Inflammatory macrophage treated with lipopolysaccharide for 4 hours (primary cell): ENCODE data around the gene ZNF486.
A peak's percentile ranks its signal among the peaks of the same experiment; 100 is the strongest.
"Not testable (repeated sequence)": the region's sequence is repeated elsewhere in the genome, so short reads cannot be mapped to it uniquely, and the experiment has no call there.

Experiments used
- DNase-seq: peaks from one replicate; pipeline ENCODE4 v3.0.0-alpha.2; 2020

The ZNF486 gene

GRCh38 chr19:20167020-20167644 is at the start of gene ZNF486:
Gene ZNF486 (plus strand): TSS chr19:20167214. CDS start chr19:20167331, 117 bp downstream.
- peak; percentile 89 for DNase-seq

GRCh38 chr19:20118064-20118839 is 48.8 kb upstream of the ZNF486 start:
- DNase-seq, result not testable (repeated sequence)

- no peak for DNase-seq
These were observed 42.1 kb upstream of the ZNF486 start for GRCh38 chr19:20124879-20125278.

- DNase-seq, result not testable (repeated sequence)
These were observed 34.1 kb upstream of the ZNF486 start for GRCh38 chr19:20132933-20133332.

- DNase-seq, result not testable (repeated sequence)
These were observed 29.3 kb upstream of the ZNF486 start for GRCh38 chr19:20137714-20138113.

- no peak for DNase-seq
These were observed 15.3 kb upstream of the ZNF486 start for GRCh38 chr19:20151617-20152145.

GRCh38 chr19:20152506-20152905 is 14.5 kb upstream of the ZNF486 start:
- not testable (repeated sequence) for DNase-seq

- no peak for DNase-seq
These were observed 13.7 kb upstream of the ZNF486 start for GRCh38 chr19:20153281-20153680.

- DNase-seq, result no peak
These were observed 12.4 kb upstream of the ZNF486 start for GRCh38 chr19:20154636-20155035.

GRCh38 chr19:20162821-20163220 is 4.2 kb upstream of the ZNF486 start:
- no peak for DNase-seq

GRCh38 chr19:20164456-20164855 is 2.6 kb upstream of the ZNF486 start:
- no peak for DNase-seq

GRCh38 chr19:20165971-20166592 is 932 bp upstream of the ZNF486 start:
- no peak for DNase-seq

- DNase-seq, result no peak
These were observed 673 bp downstream of the ZNF486 start for GRCh38 chr19:20167651-20168122.

GRCh38 chr19:20171285-20171684 is 4.3 kb downstream of the ZNF486 start:
- DNase-seq, result no peak

GRCh38 chr19:20175848-20176247 is 8.8 kb downstream of the ZNF486 start:
- DNase-seq, result not testable (repeated sequence)

GRCh38 chr19:20179956-20180355 is 12.9 kb downstream of the ZNF486 start:
- not testable (repeated sequence) for DNase-seq

GRCh38 chr19:20182222-20182785 is 15.3 kb downstream of the ZNF486 start:
- DNase-seq, result no peak

GRCh38 chr19:20186174-20186573 is 19.2 kb downstream of the ZNF486 start:
- DNase-seq, result no peak

- no peak for DNase-seq
These were observed 30.7 kb downstream of the ZNF486 start for GRCh38 chr19:20197747-20198146.

GRCh38 chr19:20209051-20209450 is 42.0 kb downstream of the ZNF486 start:
- no peak for DNase-seq

GRCh38 chr19:20214366-20214765 is 47.4 kb downstream of the ZNF486 start:
- DNase-seq, result not testable (repeated sequence)

- DNase-seq, result not testable (repeated sequence)
These were observed 54.6 kb downstream of the ZNF486 start for GRCh38 chr19:20221605-20222004.

GRCh38 chr19:20233105-20233504 is 66.1 kb downstream of the ZNF486 start:
- no peak for DNase-seq
